ENCODE measurements around the gene STOML3.
A peak's percentile ranks its signal among the peaks of the same experiment; 100 is the strongest.
"Not testable (repeated sequence)": the region's sequence is repeated elsewhere in the genome, so short reads cannot be mapped to it uniquely, and the experiment has no call there.

STOML3 gene

GRCh38 chr13:38990693-38991092 is at the start of gene STOML3:
STOML3 (minus strand) TSS chr13:38990831; CDS start chr13:38990721, 110 bp downstream.
- no peak for DNase-seq (ENCODE audit: low read depth, low spot score)

DNA sequence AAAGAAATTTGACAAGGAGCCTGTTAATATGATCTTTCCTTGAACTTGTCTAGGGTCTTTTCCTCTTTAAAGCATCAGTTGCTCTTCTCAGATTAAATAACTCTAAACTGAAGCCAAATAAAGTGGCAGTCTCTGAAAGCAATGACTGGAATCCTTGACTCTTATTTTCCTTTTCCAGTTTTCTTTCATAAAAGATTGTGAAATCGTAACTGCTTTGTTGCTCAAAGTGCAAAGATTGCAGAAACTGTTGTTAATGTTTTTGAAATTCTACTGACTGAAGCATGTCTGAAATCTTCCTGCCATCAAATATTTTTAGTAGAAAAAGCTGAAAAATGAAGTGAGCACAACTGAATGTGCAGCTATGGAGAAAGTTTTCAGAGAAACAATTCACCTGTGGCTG is 49.6 kb upstream of the STOML3 start:
- no peak for DNase-seq (ENCODE audit: low read depth, low spot score)

DNA sequence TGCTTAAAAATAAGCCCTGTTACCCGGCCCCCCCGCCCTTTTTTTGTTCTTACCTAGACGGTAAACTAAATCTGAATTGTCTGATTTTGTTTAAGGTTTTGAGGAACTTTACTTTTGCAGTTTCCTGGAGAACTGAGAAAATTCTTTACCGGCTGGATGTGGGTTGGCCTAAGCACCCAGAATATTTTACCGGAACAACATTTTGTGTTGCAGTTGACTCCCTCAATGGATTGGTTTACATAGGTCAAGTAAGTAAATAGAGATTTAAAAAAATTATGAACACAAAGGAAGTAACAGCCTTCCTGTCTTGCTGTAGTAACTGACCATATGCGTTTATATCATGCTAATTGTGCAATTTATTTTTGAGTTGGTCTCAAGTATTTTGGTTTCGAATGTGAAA is 48.4 kb upstream of the STOML3 start:
- DNase-seq (ENCODE audit: low read depth, low spot score), result no peak

GRCh38 chr13:39038569-39039030 is 48.0 kb upstream of the STOML3 start:
- DNase-seq (ENCODE audit: low read depth, low spot score), result no peak

GRCh38 chr13:39037880-39038568 is 47.4 kb upstream of the STOML3 start, which contains the start of the genes NHLRC3 and PROSER1:
NHLRC3 (plus strand) TSS chr13:39038456; CDS start chr13:39038640, 184 bp downstream.
PROSER1 (minus strand) TSS chr13:39038089; CDS start chr13:39037242, 847 bp downstream.
- DNase-seq (ENCODE audit: low read depth, low spot score), result peak; percentile 77

DNA sequence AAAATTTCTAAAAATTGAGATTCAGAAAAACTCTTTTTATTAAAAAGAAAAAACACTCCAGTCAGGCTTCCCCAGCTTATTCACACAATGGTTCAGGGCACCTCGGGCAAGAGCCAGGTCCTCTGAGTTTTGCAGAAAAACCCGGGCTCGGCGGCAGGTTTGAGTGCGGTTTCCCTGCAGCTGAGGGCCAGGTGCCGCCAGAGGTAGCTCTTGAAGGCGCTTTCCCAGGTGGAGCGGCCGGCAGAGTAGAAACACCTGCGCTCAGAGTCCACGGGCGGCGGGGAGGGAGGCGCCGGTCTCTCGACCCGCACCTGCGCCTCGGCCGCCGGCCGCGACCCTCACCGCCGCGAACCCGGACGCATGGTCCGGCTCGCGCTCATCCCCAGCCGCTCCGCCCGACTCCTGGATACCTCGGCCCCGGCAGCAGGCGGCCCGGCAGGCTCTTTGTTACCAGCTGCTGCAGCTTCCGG is 46.8 kb upstream of the STOML3 start:
- no peak for DNase-seq (ENCODE audit: low read depth, low spot score)

DNA sequence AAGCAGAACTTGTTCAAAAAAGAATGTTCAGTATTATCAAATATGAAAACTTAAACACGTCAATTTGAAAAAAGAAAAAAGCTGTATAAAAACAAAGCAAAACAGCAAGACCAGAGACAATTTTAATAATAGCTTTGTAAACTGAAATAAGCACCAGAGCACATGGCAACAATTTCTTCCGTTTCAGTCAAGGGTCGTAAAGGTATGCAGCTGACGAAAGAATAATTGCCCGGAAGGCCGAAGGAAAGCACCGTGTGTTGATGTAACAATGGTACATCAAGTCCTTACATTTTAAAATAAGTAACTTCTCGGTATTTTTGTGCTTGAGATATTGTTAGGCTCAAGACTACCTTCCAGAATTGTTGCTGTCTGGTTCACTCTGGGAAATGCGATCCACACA is 45.6 kb upstream of the STOML3 start:
- DNase-seq (ENCODE audit: low read depth, low spot score), result no peak

DNA sequence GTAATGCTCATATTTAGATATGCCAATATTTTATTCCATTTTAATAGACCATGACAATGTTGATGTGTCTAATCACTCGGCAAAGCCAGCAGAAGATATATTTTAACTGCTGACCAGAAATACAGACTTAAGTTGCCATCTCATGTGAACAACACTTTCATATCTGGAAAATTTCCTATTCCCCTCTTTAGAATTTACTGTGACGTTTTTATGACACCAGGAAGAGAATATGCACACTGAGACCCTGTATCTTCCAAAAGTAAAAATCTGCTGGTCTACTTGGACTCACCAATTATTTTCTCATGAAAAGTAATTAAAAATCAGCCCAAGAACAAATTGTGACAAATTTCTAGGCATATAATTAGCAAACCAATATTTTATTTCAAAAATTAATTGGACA is 45.2 kb upstream of the STOML3 start:
- no peak for DNase-seq (ENCODE audit: low read depth, low spot score)

DNA sequence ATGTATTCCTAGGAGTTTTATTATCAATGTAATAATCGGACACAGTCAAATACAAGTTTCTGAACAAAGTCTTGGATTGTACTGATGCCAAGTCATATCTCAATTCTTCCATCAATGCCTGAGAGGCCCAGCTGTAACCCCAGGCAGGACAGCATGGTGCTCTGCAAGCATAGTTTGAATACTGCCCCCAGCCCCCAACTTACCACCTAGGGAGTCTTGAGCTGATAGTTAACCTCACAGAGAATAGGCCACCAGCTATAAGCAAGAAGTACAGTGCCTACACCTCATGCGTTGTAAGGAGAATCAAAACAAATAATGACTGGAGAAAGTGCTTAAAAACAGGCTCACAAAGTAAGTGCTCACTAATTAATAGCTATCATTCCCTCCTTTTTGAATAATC is 44.6 kb upstream of the STOML3 start:
- no peak for DNase-seq (ENCODE audit: low read depth, low spot score)

- no peak for DNase-seq (ENCODE audit: low read depth, low spot score)
Measured at GRCh38 chr13:39034085-39034484, 43.5 kb upstream of the STOML3 start.

GRCh38 chr13:39032150-39032549 is 41.5 kb upstream of the STOML3 start:
- DNase-seq (ENCODE audit: low read depth, low spot score), result no peak

GRCh38 chr13:39025433-39025839 is 34.8 kb upstream of the STOML3 start:
- no peak for DNase-seq (ENCODE audit: low read depth, low spot score)

- no peak for DNase-seq (ENCODE audit: low read depth, low spot score)
Measured at GRCh38 chr13:39023761-39024160, 33.1 kb upstream of the STOML3 start.

- DNase-seq (ENCODE audit: low read depth, low spot score), result no peak
Measured at GRCh38 chr13:39023316-39023715, 32.7 kb upstream of the STOML3 start.

- DNase-seq (ENCODE audit: low read depth, low spot score), result no peak
Measured at GRCh38 chr13:39020853-39021462, 30.3 kb upstream of the STOML3 start.

- DNase-seq (ENCODE audit: low read depth, low spot score), result no peak
Measured at GRCh38 chr13:39016787-39017186, 26.2 kb upstream of the STOML3 start.

DNA sequence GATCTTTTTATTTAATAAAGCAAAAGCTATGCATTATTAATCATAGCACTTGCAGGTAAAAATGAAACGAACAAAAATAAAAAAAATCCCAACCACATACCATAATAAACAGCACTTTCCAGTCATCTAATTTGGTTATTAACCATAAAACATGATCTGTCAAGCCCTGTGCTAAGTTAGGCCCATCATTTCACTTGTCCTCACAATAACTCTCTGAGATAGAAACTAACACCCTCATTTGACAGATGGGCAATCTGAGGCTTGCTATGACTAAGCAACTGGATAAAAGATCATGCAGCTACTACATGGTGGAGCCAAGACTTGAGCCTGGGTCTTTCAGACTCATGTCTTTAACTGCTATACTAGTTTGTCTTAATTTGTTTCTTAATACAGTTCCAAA is 25.5 kb upstream of the STOML3 start:
- no peak for DNase-seq (ENCODE audit: low read depth, low spot score)

DNA sequence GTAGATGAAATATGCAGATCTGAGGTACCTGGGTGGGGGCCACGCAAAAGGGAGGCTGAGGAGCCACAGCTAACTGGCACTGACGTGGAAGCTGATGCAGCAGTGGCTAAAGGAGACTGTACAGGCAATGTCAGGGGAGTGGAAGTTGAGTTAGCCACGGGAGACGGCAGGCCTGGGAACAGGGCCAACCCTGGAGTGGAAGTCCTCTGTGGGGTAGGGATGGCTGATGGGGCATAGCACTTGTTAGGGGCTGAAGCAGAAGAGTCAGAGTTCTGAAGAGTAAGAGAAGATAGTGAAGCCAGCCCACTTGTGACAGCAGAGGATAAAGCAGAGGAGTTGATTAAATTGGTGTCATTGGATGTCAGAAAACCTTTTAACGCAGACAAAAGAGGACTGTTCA is 22.8 kb upstream of the STOML3 start:
- DNase-seq (ENCODE audit: low read depth, low spot score), result no peak

- DNase-seq (ENCODE audit: low read depth, low spot score), result no peak
Measured at GRCh38 chr13:39012608-39013007, 22.0 kb upstream of the STOML3 start.

DNA sequence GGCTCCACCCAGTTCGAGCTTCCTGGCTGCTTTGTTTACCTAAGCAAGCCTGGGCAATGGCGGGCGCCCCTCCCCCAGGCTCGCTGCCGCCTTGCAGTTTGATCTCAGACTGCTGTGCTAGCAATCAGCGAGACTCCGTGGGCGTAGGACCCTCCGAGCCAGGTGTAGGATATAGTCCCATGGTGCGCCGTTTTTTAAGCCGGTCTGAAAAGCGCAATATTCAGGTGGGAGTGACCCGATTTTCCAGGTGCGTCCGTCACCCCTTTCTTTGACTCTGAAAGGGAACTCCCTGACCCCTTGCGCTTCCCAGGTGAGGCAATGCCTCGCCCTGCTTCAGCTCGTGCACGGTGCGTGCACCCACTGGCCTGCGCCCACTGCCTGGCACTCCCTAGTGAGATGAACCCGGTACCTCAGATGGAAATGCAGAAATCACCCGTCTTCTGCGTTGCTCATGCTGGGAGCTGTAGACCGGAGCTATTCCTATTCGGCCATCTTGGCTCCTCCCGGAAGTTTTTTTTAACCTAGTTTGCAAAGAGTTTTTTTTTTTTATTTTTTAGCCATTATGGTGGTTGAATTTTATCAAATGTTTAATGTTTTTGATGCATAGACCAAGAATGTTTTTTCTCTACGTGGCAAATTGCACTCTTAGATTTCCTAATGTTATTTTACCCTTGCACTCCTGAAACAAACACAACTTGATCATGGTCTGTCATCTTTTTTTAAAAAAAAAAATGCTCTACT is 15.9 kb upstream of the STOML3 start:
- not testable (repeated sequence) for DNase-seq (ENCODE audit: low read depth, low spot score)

DNA sequence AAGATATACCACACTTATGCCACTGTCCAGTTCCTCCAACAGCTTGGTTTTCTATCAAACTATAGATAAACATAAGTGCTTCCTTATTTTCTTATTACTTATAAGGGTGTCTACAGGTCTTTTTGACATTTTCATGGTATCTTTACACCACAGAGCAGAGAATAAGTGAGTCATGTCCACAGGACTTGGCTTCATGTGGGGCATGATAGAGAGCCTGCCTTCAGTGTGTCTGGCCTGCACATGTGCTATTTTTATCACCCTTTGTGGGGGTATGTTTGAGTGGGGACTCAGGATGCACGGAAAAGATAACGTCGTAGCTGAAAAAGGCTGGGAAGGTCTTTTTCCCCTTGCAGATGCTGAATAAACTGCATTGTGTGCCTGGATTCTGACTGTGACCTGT is 8.1 kb upstream of the STOML3 start:
- no peak for DNase-seq (ENCODE audit: low read depth, low spot score)

- DNase-seq (ENCODE audit: low read depth, low spot score), result no peak
Measured at GRCh38 chr13:38993381-38993780, 2.8 kb upstream of the STOML3 start.
